CD4-positive, alpha-beta T cell treated with Interleukin-21 for 1 hour (primary cell): ENCODE measurements around the gene ZNF521.
"Not testable (repeated sequence)": the region's sequence is repeated elsewhere in the genome, so short reads cannot be mapped to it uniquely, and the experiment has no call there.

Source experiments
- DNase-seq: peaks from one replicate; pipeline ENCODE4 v3.0.0-alpha.2; 2020

Gene ZNF521

GRCh38 chr18:25067275-25068025 is 284.5 kb downstream of the ZNF521 start:
- DNase-seq: no peak

- no peak for DNase-seq
Measured at GRCh38 chr18:25066516-25066915, 285.4 kb downstream of the ZNF521 start.

GRCh38 chr18:25062720-25063119 is 289.2 kb downstream of the ZNF521 start:
- no peak for DNase-seq

- no peak for DNase-seq
Measured at GRCh38 chr18:25061395-25061794, 290.6 kb downstream of the ZNF521 start.

- DNase-seq: no peak
Measured at GRCh38 chr18:25058521-25058920, 293.4 kb downstream of the ZNF521 start.

- DNase-seq: no peak
Measured at GRCh38 chr18:25057491-25058050, 294.4 kb downstream of the ZNF521 start.

GRCh38 chr18:25056429-25056828 is 295.5 kb downstream of the ZNF521 start:
- no peak for DNase-seq

GRCh38 chr18:25055076-25055475 is 296.9 kb downstream of the ZNF521 start:
- DNase-seq: no peak

GRCh38 chr18:25053466-25053865 is 298.5 kb downstream of the ZNF521 start:
- no peak for DNase-seq

GRCh38 chr18:25052511-25052921 is 299.4 kb downstream of the ZNF521 start:
- DNase-seq: no peak

- DNase-seq: no peak
Measured at GRCh38 chr18:25050605-25051004, 301.4 kb downstream of the ZNF521 start.

- DNase-seq: no peak
Measured at GRCh38 chr18:25047983-25048382, 304.0 kb downstream of the ZNF521 start.

GRCh38 chr18:25047421-25047820 is 304.5 kb downstream of the ZNF521 start:
- no peak for DNase-seq

GRCh38 chr18:25044694-25045093 is 307.3 kb downstream of the ZNF521 start:
- DNase-seq: no peak

- no peak for DNase-seq
Measured at GRCh38 chr18:25043104-25043503, 308.9 kb downstream of the ZNF521 start.

- no peak for DNase-seq
Measured at GRCh38 chr18:25042641-25043051, 309.3 kb downstream of the ZNF521 start.

- DNase-seq: no peak
Measured at GRCh38 chr18:25039781-25040180, 312.2 kb downstream of the ZNF521 start.

- DNase-seq: no peak
Measured at GRCh38 chr18:25038261-25038660, 313.7 kb downstream of the ZNF521 start.

GRCh38 chr18:25033747-25034471 is 318.1 kb downstream of the ZNF521 start:
- DNase-seq: no peak

GRCh38 chr18:25033175-25033574 is 318.8 kb downstream of the ZNF521 start:
- DNase-seq: not testable (repeated sequence)

- DNase-seq: no peak
Measured at GRCh38 chr18:25029802-25030201, 322.2 kb downstream of the ZNF521 start.

GRCh38 chr18:25019931-25020330 is 332.0 kb downstream of the ZNF521 start:
- DNase-seq: no peak

- DNase-seq: no peak
Measured at GRCh38 chr18:25019086-25019860, 332.7 kb downstream of the ZNF521 start.
